ENCODE measurements around the gene TRUB2. TPM values are rescaled to one million over a fixed set of nuclear protein-coding genes. Genes with fewer than 3 reads are reported as not detected.

The TRUB2 gene
- total and polyA plus RNA-seq, 8 donors: 4.9 to 15.9 (median 13.2) TPM

DNA sequence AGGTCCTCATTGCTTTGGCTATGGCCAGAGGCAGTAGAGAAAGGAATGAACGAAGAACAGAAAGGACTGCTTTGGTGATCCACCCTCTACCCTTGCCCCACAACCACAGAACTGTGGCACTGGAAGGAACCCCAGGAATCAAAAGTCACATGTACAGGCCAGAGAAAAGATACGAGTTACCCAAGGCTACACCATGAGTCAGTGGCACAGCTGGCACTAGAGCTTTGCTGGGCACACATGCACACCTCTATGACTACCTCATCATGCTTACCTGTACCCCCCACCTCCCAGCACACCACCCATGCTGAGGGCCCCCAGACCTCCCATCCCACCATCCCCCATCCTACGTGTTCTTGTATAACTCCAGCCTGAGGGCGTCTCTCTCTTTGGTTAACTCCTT, 59.6 kb downstream of the TRUB2 start:
- TF ChIP-seq EP300 (IDR thresholded peaks at IDR 0.05) (no peak), POLR2AphosphoS5 (IDR thresholded peaks at IDR 0.05) (no peak), POLR2A (IDR thresholded peaks at IDR 0.05) (no peak)
- TF ChIP-seq, protein P1, sequence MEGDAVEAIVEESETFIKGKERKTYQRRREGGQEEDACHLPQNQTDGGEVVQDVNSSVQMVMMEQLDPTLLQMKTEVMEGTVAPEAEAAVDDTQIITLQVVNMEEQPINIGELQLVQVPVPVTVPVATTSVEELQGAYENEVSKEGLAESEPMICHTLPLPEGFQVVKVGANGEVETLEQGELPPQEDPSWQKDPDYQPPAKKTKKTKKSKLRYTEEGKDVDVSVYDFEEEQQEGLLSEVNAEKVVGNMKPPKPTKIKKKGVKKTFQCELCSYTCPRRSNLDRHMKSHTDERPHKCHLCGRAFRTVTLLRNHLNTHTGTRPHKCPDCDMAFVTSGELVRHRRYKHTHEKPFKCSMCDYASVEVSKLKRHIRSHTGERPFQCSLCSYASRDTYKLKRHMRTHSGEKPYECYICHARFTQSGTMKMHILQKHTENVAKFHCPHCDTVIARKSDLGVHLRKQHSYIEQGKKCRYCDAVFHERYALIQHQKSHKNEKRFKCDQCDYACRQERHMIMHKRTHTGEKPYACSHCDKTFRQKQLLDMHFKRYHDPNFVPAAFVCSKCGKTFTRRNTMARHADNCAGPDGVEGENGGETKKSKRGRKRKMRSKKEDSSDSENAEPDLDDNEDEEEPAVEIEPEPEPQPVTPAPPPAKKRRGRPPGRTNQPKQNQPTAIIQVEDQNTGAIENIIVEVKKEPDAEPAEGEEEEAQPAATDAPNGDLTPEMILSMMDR (IDR thresholded peaks at IDR 0.05): no peak
- Histone ChIP-seq H3K4me1 (no peaks in the 10 kb centered on the region), H3K9me3 (no peaks in the 10 kb centered on the region), H3K27me3 (no peaks in the 10 kb centered on the region), H3K4me3 (no peak overlapping the region), H3K36me3 (peaks cover 83 to 100% (median 100%) of the 10 kb centered on the region in 4 donors), H3K27ac (no peak overlapping the region)
- intact Hi-C loops (cut with DNase I; ENCODE audit: low total_unique reads): no loop called here
- WGBS, 5 donors: 67 to 83% (median 78%) methylated on average over 4 of the region's 4 CpGs
- no peak for DNase-seq

DNA sequence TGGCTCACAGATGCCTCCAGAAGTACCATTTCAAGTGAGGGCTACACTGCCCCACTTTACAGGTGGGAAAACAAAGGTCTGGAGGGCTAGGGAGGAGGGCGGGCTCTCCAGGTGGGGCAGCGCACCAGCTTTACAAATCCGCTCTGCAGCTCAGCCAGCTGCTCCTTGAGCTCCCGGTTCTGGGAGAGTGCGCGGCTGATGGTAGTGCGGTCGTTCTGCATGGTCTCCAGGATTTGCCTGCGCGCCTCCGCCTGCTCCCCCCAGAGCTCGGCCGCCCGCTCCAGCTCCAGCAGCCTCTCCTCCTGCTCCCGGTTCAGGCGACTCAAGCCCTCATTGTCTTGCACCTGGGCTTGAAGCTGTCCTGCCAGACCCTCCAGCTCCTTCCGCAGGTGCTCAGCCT, 61.9 kb downstream of the TRUB2 start:
- TF ChIP-seq POLR2AphosphoS5 (IDR thresholded peaks at IDR 0.05) (no peak), EP300 (IDR thresholded peaks at IDR 0.05) (no peak), POLR2A (IDR thresholded peaks at IDR 0.05) (no peak)
- TF ChIP-seq, protein P1 (IDR thresholded peaks at IDR 0.05): no peak
- Histone ChIP-seq H3K27ac (no peak overlapping the region), H3K4me1 (peaks cover 0 to 2% (median 0%) of the 10 kb centered on the region in 4 donors), H3K27me3 (no peaks in the 10 kb centered on the region), H3K9me3 (no peaks in the 10 kb centered on the region), H3K36me3 (peaks cover 71 to 99% (median 97%) of the 10 kb centered on the region in 4 donors), H3K4me3 (no peak overlapping the region)
- intact Hi-C loops (cut with DNase I; ENCODE audit: low total_unique reads): no loop called here
- DNase-seq: no peak
- 91 to 96% (median 95%) methylated on average over 12 to 17 of the region's 17 CpGs for WGBS, 5 donors

DNA sequence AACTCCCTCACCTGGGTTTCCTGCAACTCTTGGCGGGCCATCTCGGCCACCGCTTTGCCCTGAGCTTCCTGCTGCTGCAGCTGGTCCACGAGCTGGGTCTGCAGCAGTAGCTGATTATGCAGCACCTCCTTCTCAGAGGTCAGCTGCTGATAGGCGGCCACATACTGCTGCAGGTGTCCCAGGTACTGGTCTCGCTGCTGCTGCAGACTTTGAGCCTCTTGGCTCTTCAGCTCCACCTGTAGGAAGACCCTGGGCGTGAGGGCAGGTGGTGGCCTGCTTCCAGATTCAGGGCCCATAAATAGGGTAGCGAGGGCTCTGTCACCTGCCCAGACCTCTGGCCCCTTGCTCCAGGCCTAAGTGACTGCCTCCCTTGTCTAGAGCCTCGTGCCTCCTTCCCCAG, 63.1 kb downstream of the TRUB2 start:
- H3K36me3 ChIP-seq: peaks cover 63 to 87% (median 87%) of the 10 kb centered on the region in 4 donors
- H3K4me3 ChIP-seq: no peak overlapping the region
- TF ChIP-seq, protein P1 (IDR thresholded peaks at IDR 0.05): no peak
- no peak for TF ChIP-seq POLR2AphosphoS5 (IDR thresholded peaks at IDR 0.05)
- TF ChIP-seq EP300 (IDR thresholded peaks at IDR 0.05): no peak
- TF ChIP-seq POLR2A (IDR thresholded peaks at IDR 0.05): no peak
- H3K27me3 ChIP-seq: no peaks in the 10 kb centered on the region
- WGBS, 5 donors: 77 to 85% (median 81%) methylated on average over 5 to 9 of the region's 9 CpGs
- DNase-seq: no peak
- intact Hi-C loops (cut with DNase I; ENCODE audit: low total_unique reads): no loop called here
- H3K4me1 ChIP-seq: peaks cover 0 to 7% (median 0%) of the 10 kb centered on the region in 4 donors
- no peaks in the 10 kb centered on the region for H3K9me3 ChIP-seq
- H3K27ac ChIP-seq: no peak overlapping the region

DNA sequence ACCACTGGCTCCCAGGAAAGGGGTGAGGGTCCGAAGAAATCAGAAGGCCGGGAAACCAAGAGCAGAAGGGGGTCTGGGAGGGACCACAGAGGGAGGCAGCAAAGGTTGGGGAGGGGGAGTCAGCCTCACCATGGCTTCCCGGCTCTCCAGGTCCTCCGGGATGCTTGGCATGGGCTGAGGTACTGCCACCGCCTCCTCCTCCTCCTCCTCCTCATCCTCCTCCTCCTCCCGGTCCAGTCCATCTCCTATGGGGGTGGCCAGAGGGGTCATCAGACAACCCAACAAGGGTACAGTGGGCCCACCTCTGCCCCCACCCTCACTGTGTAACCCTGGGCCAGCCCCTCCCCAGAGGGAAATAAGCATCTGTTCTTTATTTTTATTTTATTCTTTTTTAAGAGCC, 63.9 kb downstream of the TRUB2 start:
- H3K27me3 ChIP-seq: no peaks in the 10 kb centered on the region
- H3K36me3 ChIP-seq: peaks cover 63 to 79% (median 79%) of the 10 kb centered on the region in 4 donors
- TF ChIP-seq, protein P1 (IDR thresholded peaks at IDR 0.05): no peak
- TF ChIP-seq EP300 (IDR thresholded peaks at IDR 0.05): no peak
- no peak for TF ChIP-seq POLR2A (IDR thresholded peaks at IDR 0.05)
- no peak for TF ChIP-seq POLR2AphosphoS5 (IDR thresholded peaks at IDR 0.05)
- peaks cover 0 to 7% (median 0%) of the 10 kb centered on the region in 4 donors for H3K4me1 ChIP-seq
- H3K4me3 ChIP-seq: no peak overlapping the region
- no peaks in the 10 kb centered on the region for H3K9me3 ChIP-seq
- no peak for DNase-seq
- H3K27ac ChIP-seq: no peak overlapping the region
- intact Hi-C loops (cut with DNase I; ENCODE audit: low total_unique reads): no loop called here
- WGBS, 5 donors: 88 to 95% (median 90%) methylated on average over 5 to 6 of the region's 6 CpGs

Data from stomach (tissue), 9 donors.